Stomach (tissue), 9 donors: ENCODE results near the gene TUBB6. TPM values are rescaled to one million over a fixed set of nuclear protein-coding genes. Genes with fewer than 3 reads are reported as not detected.

Experiments used
- DNase-seq, 2 donors: peaks; one replicate each; pipeline versions ENCODE4 v3.0.0 to v3.0.0-alpha.2; 2013 to 2019
- H3K27ac ChIP-seq, 5 donors: fragments of 200-600 bp in 4 of 5; sonication (generic) in 4 of 5; one replicate each; pipeline ENCODE4 v1.5.1; 2013 to 2019; ENCODE audit warnings: mild to moderate bottlenecking in 1 of 5, moderate library complexity in 1 of 5
- H3K27me3 ChIP-seq, 3 donors: fragments of 200-600 bp; sonication (generic); one replicate each; pipeline ENCODE4 v1.5.1; 2017 to 2019; ENCODE audit warnings: mixed run types in 1 of 3
- H3K36me3 ChIP-seq, 4 donors: fragments of 200-600 bp; sonication (generic); 1 replicate in 3 of 4; 2 replicates in 1 of 4; pipeline ENCODE4 v1.5.1; 2016 to 2019
- H3K4me1 ChIP-seq, 4 donors: fragments of 200-600 bp; sonication (generic); one replicate each; pipeline ENCODE4 v1.5.1; 2016 to 2019
- H3K4me3 ChIP-seq, 4 donors: fragments of 200-600 bp; sonication (generic) in 3 of 4; one replicate each; pipeline ENCODE4 v1.5.1; 2016 to 2019; ENCODE audit warnings: mild to moderate bottlenecking in 1 of 4
- H3K9me3 ChIP-seq, 4 donors: fragments of 200-600 bp; sonication (generic); one replicate each; pipeline ENCODE4 v1.5.1; 2016 to 2019
- CTCF ChIP-seq, 7 experiments: fragments of 450-650 bp in 4 of 7; fragments of 200-600 bp in 3 of 7; sonication (generic) in 3 of 7; IDR thresholded peaks; one replicate each; pipeline ENCODE4 v1.5.1; 2016 to 2019; ENCODE audit warnings: antibody characterized with exemption in 7 of 7, control low read depth in 2 of 7, mild to moderate bottlenecking in 1 of 7
- EP300 ChIP-seq: sonication (generic); formaldehyde crosslinking; IDR thresholded peaks from one replicate; pipeline ENCODE4 v1.6.1; 2017; ENCODE audit warnings: antibody characterized with exemption
- POLR2A ChIP-seq, 4 donors: fragments of 450-650 bp; IDR thresholded peaks; one replicate each; pipeline ENCODE4 v1.6.1; 2016; ENCODE audit warnings: antibody characterized with exemption in 4 of 4, control low read depth in 2 of 4, mild to moderate bottlenecking in 1 of 4, moderate library complexity in 1 of 4
- POLR2AphosphoS5 ChIP-seq, 3 donors: sonication (generic); formaldehyde crosslinking; IDR thresholded peaks; one replicate each; pipeline ENCODE4 v1.6.1; 2016; ENCODE audit warnings: antibody characterized with exemption in 3 of 3
- WGBS, 5 donors: extraction: QIAGEN DNeasy Blood & Tissue Kit in 3 of 5; methylation state at CpG; one replicate each; pipeline versions ENCODE4 v1.1.5 to v1.1.7; 2013 to 2018; 5-methylcytosine and 5-hydroxymethylcytosine counted together
- intact Hi-C: fragments of 100-400 bp; cut with DNase I; formaldehyde crosslinking; loops from one replicate; pipeline ENCODE4 v1.15.1; 2023; ENCODE audit warnings: low total_unique reads
- polyA plus RNA-seq, 3 donors: library from polyadenylated mRNA; stranded (reverse); fragments of 200-250 nt; gene quantifications; one replicate each; pipeline ENCODE4 v1.2.3, GENCODE V29; 2013
- total RNA-seq, 5 donors: library from RNA; depleted of rRNA; stranded (reverse); fragments of >200 nt; gene quantifications; one replicate each; pipeline versions ENCODE4 v1.1.0 to v1.2.3, GENCODE V29; 2014 to 2016
- donor health status: healthy with polysubstance abuse.
- donor health status: Bipolar disorder and iron deficiency.
- donor health status: healthy.

Gene TUBB6
- total and polyA plus RNA-seq, 8 donors = 66.6 to 333 (median 174) TPM

- peaks cover 5 to 26% (median 17%) of the 10 kb centered on the region in 4 donors for H3K4me1 ChIP-seq
- H3K36me3 ChIP-seq = no peaks in the 10 kb centered on the region
- 70 to 85% (median 75%) methylated on average over 9 of the region's 9 CpGs for WGBS, 5 donors
- peak overlapping the region in 3 of 5 donors; percentile 46 to 96 (median 54) for H3K27ac ChIP-seq
- no peak overlapping the region for H3K4me3 ChIP-seq
- intact Hi-C loops = no loop called here
- no peaks in the 10 kb centered on the region for H3K9me3 ChIP-seq
- no peak for TF ChIP-seq CTCF (IDR thresholded peaks at IDR 0.05)
- TF ChIP-seq EP300 = no peak
- no peak for TF ChIP-seq POLR2A (IDR thresholded peaks at IDR 0.05)
- TF ChIP-seq POLR2AphosphoS5 (IDR thresholded peaks at IDR 0.05) = no peak
- no peak for DNase-seq
- H3K27me3 ChIP-seq = peaks cover 0 to 13% (median 7%) of the 10 kb centered on the region in 3 donors
These were observed 25.5 kb upstream of the TUBB6 start for GRCh38 chr18:12282442-12283039.

- Histone ChIP-seq H3K9me3 (no peaks in the 10 kb centered on the region), H3K36me3 (no peaks in the 10 kb centered on the region), H3K27me3 (peaks cover 0 to 21% (median 14%) of the 10 kb centered on the region in 3 donors), H3K4me1 (peaks cover 8 to 26% (median 20%) of the 10 kb centered on the region in 4 donors), H3K4me3 (no peak overlapping the region), H3K27ac (peak overlapping the region in 1 of 5 donors; percentile 96)
- 49 to 79% (median 68%) methylated on average over 5 to 6 of the region's 6 CpGs for WGBS, 5 donors
- no peak for TF ChIP-seq EP300
- no peak for TF ChIP-seq POLR2AphosphoS5 (IDR thresholded peaks at IDR 0.05)
- TF ChIP-seq POLR2A (IDR thresholded peaks at IDR 0.05) = no peak
- no peak for TF ChIP-seq CTCF (IDR thresholded peaks at IDR 0.05)
- no peak for DNase-seq
- intact Hi-C loops = no loop called here
These were observed 24.8 kb upstream of the TUBB6 start for GRCh38 chr18:12283256-12283655.

- intact Hi-C loops = no loop called here
- H3K9me3 ChIP-seq = no peaks in the 10 kb centered on the region
- DNase-seq = no peak
- no peak overlapping the region for H3K4me3 ChIP-seq
- 22 to 57% (median 44%) methylated on average over 1 of the region's 1 CpG for WGBS, 5 donors
- no peak for TF ChIP-seq POLR2A (IDR thresholded peaks at IDR 0.05)
- no peak for TF ChIP-seq POLR2AphosphoS5 (IDR thresholded peaks at IDR 0.05)
- TF ChIP-seq CTCF (IDR thresholded peaks at IDR 0.05) = no peak
- TF ChIP-seq EP300 = no peak
- peaks cover 0 to 25% (median 18%) of the 10 kb centered on the region in 3 donors for H3K27me3 ChIP-seq
- H3K27ac ChIP-seq = no peak overlapping the region
- peaks cover 11 to 26% (median 21%) of the 10 kb centered on the region in 4 donors for H3K4me1 ChIP-seq
- H3K36me3 ChIP-seq = no peaks in the 10 kb centered on the region
These were observed 24.4 kb upstream of the TUBB6 start for GRCh38 chr18:12283666-12284065.

GRCh38 chr18:12287131-12287681, 20.8 kb upstream of the TUBB6 start:
- WGBS, 5 donors = 13 to 29% (median 21%) methylated on average over 17 to 37 of the region's 37 CpGs
- peak overlapping the region; percentile 40 to 53 (median 48) for H3K4me3 ChIP-seq

More at GRCh38 chr18:12287131-12287681, 20.8 kb upstream of the TUBB6 start:
- Histone ChIP-seq H3K9me3 (no peaks in the 10 kb centered on the region), H3K4me1 (peaks cover 14 to 23% (median 21%) of the 10 kb centered on the region in 4 donors), H3K27ac (peak overlapping the region in 4 of 5 donors; percentile 66 to 80 (median 74)), H3K27me3 (peaks cover 0 to 40% (median 22%) of the 10 kb centered on the region in 3 donors), H3K36me3 (no peaks in the 10 kb centered on the region)
- TF ChIP-seq EP300 (no peak), POLR2AphosphoS5 (IDR thresholded peaks at IDR 0.05) (no peak), CTCF (IDR thresholded peaks at IDR 0.05) (no peak), POLR2A (IDR thresholded peaks at IDR 0.05) (no peak)
- intact Hi-C loops = no loop called here
- DNase-seq = peak in 1 of 2 donors; percentile 65
